CD4-positive, alpha-beta T cell treated with Interferon alpha-2 for 1 hour (primary cell): ENCODE data around the gene CCND1.

ENCODE experiments used
- DNase-seq, 2 donors: peaks; one replicate each; pipeline ENCODE4 v3.0.0-alpha.2; 2020 to 2022

The CCND1 gene

GRCh38 chr11:69696749-69697468, 56.0 kb downstream of the CCND1 start:
- no peak for DNase-seq

- DNase-seq: no peak
Observed at GRCh38 chr11:69697469-69697843, 56.5 kb downstream of the CCND1 start.

GRCh38 chr11:69697861-69698260, 56.9 kb downstream of the CCND1 start:
- no peak for DNase-seq

- DNase-seq: no peak
Observed at GRCh38 chr11:69698362-69698761, 57.4 kb downstream of the CCND1 start.

DNA sequence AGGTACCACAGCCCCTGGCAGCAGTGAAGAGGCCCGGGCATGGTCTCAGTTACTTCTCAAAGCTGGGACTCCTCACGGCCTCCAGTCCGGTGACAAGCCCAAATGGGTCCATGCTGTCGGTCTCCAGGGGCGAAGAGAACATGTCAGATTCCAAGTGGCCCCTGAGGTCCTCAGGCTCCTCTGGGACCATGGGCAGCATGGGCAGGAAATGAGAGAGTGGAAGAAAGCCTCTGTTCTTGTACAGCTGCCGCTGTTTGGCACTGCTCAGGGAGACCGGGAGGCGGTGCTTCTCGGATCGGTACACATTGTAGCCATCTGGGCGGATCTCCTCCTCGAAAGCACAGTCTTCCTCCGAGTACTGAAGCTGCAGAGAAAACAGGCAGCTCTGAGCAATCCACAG, 58.3 kb downstream of the CCND1 start:
- no peak for DNase-seq

DNA sequence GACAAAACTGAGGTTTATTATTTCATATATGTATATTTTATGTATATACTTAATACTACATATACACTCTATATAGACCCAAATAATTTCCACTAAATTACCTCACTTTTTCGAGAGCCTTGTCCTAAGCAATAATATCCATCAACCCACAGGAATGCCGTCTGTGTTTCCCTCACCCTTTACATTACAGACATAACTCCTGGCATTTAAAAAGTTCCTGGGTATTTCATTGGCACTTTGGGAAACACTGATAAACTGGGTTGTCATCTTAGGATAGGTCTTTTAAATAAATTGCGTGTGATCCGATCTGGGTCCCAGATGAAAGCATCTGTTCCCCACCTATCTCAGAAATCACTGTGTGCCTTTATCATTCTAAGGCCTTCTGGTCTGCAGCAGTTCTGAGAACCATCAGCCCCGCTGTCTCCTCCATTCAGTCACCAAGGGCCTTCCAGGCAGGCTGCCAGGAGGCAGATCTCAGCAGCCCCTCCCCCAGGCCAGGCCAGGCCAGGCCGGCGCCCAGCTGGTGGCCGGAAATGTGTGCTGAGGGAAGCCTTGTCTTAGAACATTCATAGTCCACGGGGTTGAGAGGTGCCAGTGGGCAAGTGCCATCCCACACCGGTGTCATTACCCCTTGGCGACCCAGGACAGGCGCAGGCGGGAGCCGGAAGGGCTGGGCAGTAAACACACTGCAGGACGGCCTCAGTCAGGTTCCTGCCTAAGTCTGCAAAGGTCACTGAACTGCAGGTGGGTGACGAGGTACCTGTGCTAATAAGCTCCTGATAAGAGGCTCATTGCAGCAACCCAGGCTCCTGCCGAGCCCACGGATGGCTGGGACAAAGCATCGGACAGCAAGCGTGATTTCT, 59.6 kb downstream of the CCND1 start:
- DNase-seq: no peak

GRCh38 chr11:69702239-69702691, 61.3 kb downstream of the CCND1 start:
- DNase-seq: no peak

GRCh38 chr11:69702769-69703452, 62.0 kb downstream of the CCND1 start:
- DNase-seq: no peak

DNA sequence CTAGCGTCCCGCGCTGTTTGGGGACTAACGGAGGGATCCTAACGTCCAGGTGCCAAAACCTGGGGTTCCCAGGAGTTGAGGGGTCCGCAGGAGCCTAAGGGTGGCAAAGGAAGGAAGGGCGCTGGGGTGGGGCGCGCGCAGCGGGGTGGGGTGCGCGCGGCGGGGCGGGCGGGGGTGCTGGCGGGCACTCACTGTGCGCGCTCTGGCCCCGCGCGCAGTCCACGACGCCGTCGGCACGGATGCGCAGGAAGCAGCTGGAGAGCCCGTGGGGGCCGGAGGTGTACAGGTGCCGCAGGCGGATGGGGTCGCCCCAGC, 62.5 kb downstream of the CCND1 start:
- no peak for DNase-seq
